ENCODE measurements around the gene IREB2. TPM values are rescaled to one million over a fixed set of nuclear protein-coding genes. Genes with fewer than 3 reads are reported as not detected.
"Not testable (repeated sequence)": the region's sequence is repeated elsewhere in the genome, so short reads cannot be mapped to it uniquely, and the experiment has no call there.

Gene IREB2
- polyA plus RNA-seq, 1 of the 3 experiments (the other 2 are of a cell fraction), result 9.5 TPM

- 86% methylated on average over 6 of the region's 6 CpGs for WGBS (ENCODE audit: low lambda C conversion rate)
- H2AFZ ChIP-seq (ENCODE audit: low read depth); H3K4me1 ChIP-seq (ENCODE audit: control insufficient read depth in 1 of 2, insufficient read depth in 2 of 2, low read depth in 1 of 2, low read length in 1 of 2); H3F3A ChIP-seq (replicated peaks; ENCODE audit: insufficient read depth); H3K9me3 ChIP-seq; H3K4me2 ChIP-seq; H4K20me1 ChIP-seq (ENCODE audit: insufficient read depth); H3K27me3 ChIP-seq (ENCODE audit: insufficient read depth); H3K36me3 ChIP-seq (replicated peaks in 1 of 2; ENCODE audit: control insufficient read depth in 1 of 2, insufficient read depth in 2 of 2, low read length in 1 of 2); H3K9ac ChIP-seq; POLR2A ChIA-PET; DNase-seq; H3K27ac ChIP-seq (ENCODE audit: low read depth in 2 of 2, low read length in 1 of 2); H3K9me2 ChIP-seq; H3K4me3 ChIP-seq (ENCODE audit: low read depth in 2 of 2, low read length in 1 of 2): not testable (repeated sequence)
- CTCF ChIA-PET, result interaction anchor here (2.3 to 4.9 kb wide), 2 partner anchors 12 to 127 kb away, joined by 12 to 31 read pairs; no protein-coding TSS in a partner anchor
- peaks cover 16% of the 10 kb centered on the region for H3K79me2 ChIP-seq (ENCODE audit: insufficient read depth)
These were observed 3.3 kb upstream of the IREB2 start for GRCh38 chr15:78434711-78435110.

GRCh38 chr15:78437107-78437761 lies 782 bp upstream of the IREB2 start:
- H3K9ac ChIP-seq, result peak overlapping the region; percentile 99
- H3K79me2 ChIP-seq (ENCODE audit: insufficient read depth), result peaks cover 42% of the 10 kb centered on the region
- DNase-seq, result peak; percentile 60
- H3K9me3 ChIP-seq, result no peaks in the 10 kb centered on the region
- H3K4me1 ChIP-seq (ENCODE audit: control insufficient read depth in 1 of 2, insufficient read depth in 2 of 2, low read depth in 1 of 2, low read length in 1 of 2), result peaks cover 12 to 15% of the 10 kb centered on the region in 2 experiments; a peak in 3 of 4 replicates
- H3K27me3 ChIP-seq (ENCODE audit: insufficient read depth), result no peaks in the 10 kb centered on the region
- H3K4me2 ChIP-seq, result peak overlapping the region; percentile 79
- peaks cover 19 to 20% of the 10 kb centered on the region in 2 experiments for H3K36me3 ChIP-seq (replicated peaks in 1 of 2; ENCODE audit: control insufficient read depth in 1 of 2, insufficient read depth in 2 of 2, low read length in 1 of 2)
- peak overlapping the region; percentile 85 to 91 for H3K4me3 ChIP-seq (ENCODE audit: low read depth in 2 of 2, low read length in 1 of 2)
- peak overlapping the region; percentile 86 to 91 for H3K27ac ChIP-seq (ENCODE audit: low read depth in 2 of 2, low read length in 1 of 2)
- peaks cover 9% of the 10 kb centered on the region for H3F3A ChIP-seq (replicated peaks; ENCODE audit: insufficient read depth)
- ChIA-PET POLR2A (interaction anchor here (0.7 to 1.5 kb wide), 12 partner anchors 22 to 314 kb away, joined by 3 to 7 read pairs (median 4); partner anchors contain the start of genes CHRNA5, CHRNB4, CRABP1 and SKIC8), CTCF (interaction anchor here (0.6 to 4.9 kb wide), 13 partner anchors 13 to 457 kb away, joined by 3 to 31 read pairs (median 4); no protein-coding TSS in a partner anchor)
- H4K20me1 ChIP-seq (ENCODE audit: insufficient read depth), result peaks cover 22% of the 10 kb centered on the region
- no peaks in the 10 kb centered on the region for H3K9me2 ChIP-seq
- TF ChIP-seq NFIC (IDR thresholded peaks at IDR 0.05; ENCODE audit: borderline replicate concordance) (no peak), REST (IDR thresholded peaks at IDR 0.05; ENCODE audit: low read depth, low read length) (no peak), POLR2AphosphoS5 (IDR thresholded peaks at IDR 0.05; ENCODE audit: low read depth, low read length) (no peak), TAF1 (IDR thresholded peaks at IDR 0.05; ENCODE audit: borderline replicate concordance, low read depth, low read length) (no peak), FOXJ3 (CRISPR knock-in tag; IDR thresholded peaks at IDR 0.05) (no peak), EP300 (IDR thresholded peaks at IDR 0.05; ENCODE audit: borderline replicate concordance in 1 of 2, low read depth in 1 of 2, low read length in 1 of 2) (no peak), NRF1 (IDR thresholded peaks at IDR 0.05; ENCODE audit: low read depth, low read length) (no peak), TCF12 (IDR thresholded peaks at IDR 0.05) (no peak)
- WGBS (ENCODE audit: low lambda C conversion rate), result 26% methylated on average over 11 of the region's 11 CpGs
- peak overlapping the region; percentile 98 for H2AFZ ChIP-seq (ENCODE audit: low read depth)

All from SK-N-SH (cell line).